Ramos (cell line): ENCODE measurements around the gene ADORA1.

Experiments
- in situ Hi-C: fragments of 300-500 bp; cut with MboI; formaldehyde crosslinking; loops from one replicate; pipeline ENCODE4 v1.14.3; 2022; ENCODE audit warnings: low sequenced_read_pairs; ENCODE audit not compliant: unreplicated experiment

ADORA1 gene

GRCh38 chr1:203127666-203128430 is at the start of gene ADORA1:
Gene ADORA1 (plus strand): TSS chr1:203127726. CDS start chr1:203128842, 1,116 bp downstream.
- in situ Hi-C loops = no loop called here

GRCh38 chr1:203077956-203078355 is 49.6 kb upstream of the ADORA1 start:
- in situ Hi-C loops = no loop called here

GRCh38 chr1:203078478-203078877 is 49.0 kb upstream of the ADORA1 start:
- in situ Hi-C loops = no loop called here

- in situ Hi-C loops = no loop called here
These were observed 47.1 kb upstream of the ADORA1 start for GRCh38 chr1:203080456-203080855.

- in situ Hi-C loops = no loop called here
These were observed 45.9 kb upstream of the ADORA1 start for GRCh38 chr1:203081465-203082230.

GRCh38 chr1:203082231-203082505 is 45.4 kb upstream of the ADORA1 start:
- in situ Hi-C loops = no loop called here

- in situ Hi-C loops = no loop called here
These were observed 44.7 kb upstream of the ADORA1 start for GRCh38 chr1:203082571-203083462.

GRCh38 chr1:203083463-203083921 is 44.0 kb upstream of the ADORA1 start:
- in situ Hi-C loops = no loop called here

- in situ Hi-C loops = no loop called here
These were observed 42.7 kb upstream of the ADORA1 start for GRCh38 chr1:203084588-203085527.

GRCh38 chr1:203085528-203086406 is 41.8 kb upstream of the ADORA1 start, which contains the start of gene MYOG:
Gene MYOG (minus strand): TSS chr1:203086012. CDS start chr1:203085961, 51 bp downstream.
- in situ Hi-C loops = no loop called here

GRCh38 chr1:203086992-203087763 is 40.3 kb upstream of the ADORA1 start:
- in situ Hi-C loops = no loop called here

GRCh38 chr1:203088441-203088840 is 39.1 kb upstream of the ADORA1 start:
- in situ Hi-C loops = no loop called here

GRCh38 chr1:203089001-203089650 is 38.4 kb upstream of the ADORA1 start:
- in situ Hi-C loops = no loop called here

GRCh38 chr1:203089651-203090045 is 37.9 kb upstream of the ADORA1 start:
- in situ Hi-C loops = no loop called here

GRCh38 chr1:203090421-203091198 is 36.9 kb upstream of the ADORA1 start:
- in situ Hi-C loops = no loop called here

- in situ Hi-C loops = no loop called here
These were observed 36.4 kb upstream of the ADORA1 start for GRCh38 chr1:203091199-203091477.
